ENCODE results near the gene CPSF3. TPM values are rescaled to one million over a fixed set of nuclear protein-coding genes. Genes with fewer than 3 reads are reported as not detected.

The CPSF3 gene
- total RNA-seq, 1 experiment from 2014 or later, result 86.8 TPM

- no peaks in the 10 kb centered on the region for H3K9me3 ChIP-seq (ENCODE audit: low read depth, low read length, poor library complexity, severe bottlenecking)
- ChIA-PET POLR2A (ENCODE audit: low non-redundant PET) (no interaction called here), CTCF (no interaction called here)
- peaks cover 15% of the 10 kb centered on the region for H3K36me3 ChIP-seq (ENCODE audit: insufficient read depth, low read length, poor library complexity, severe bottlenecking)
- TF ChIP-seq, protein P1, sequence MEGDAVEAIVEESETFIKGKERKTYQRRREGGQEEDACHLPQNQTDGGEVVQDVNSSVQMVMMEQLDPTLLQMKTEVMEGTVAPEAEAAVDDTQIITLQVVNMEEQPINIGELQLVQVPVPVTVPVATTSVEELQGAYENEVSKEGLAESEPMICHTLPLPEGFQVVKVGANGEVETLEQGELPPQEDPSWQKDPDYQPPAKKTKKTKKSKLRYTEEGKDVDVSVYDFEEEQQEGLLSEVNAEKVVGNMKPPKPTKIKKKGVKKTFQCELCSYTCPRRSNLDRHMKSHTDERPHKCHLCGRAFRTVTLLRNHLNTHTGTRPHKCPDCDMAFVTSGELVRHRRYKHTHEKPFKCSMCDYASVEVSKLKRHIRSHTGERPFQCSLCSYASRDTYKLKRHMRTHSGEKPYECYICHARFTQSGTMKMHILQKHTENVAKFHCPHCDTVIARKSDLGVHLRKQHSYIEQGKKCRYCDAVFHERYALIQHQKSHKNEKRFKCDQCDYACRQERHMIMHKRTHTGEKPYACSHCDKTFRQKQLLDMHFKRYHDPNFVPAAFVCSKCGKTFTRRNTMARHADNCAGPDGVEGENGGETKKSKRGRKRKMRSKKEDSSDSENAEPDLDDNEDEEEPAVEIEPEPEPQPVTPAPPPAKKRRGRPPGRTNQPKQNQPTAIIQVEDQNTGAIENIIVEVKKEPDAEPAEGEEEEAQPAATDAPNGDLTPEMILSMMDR (conservative IDR thresholded peaks at IDR 0.05; ENCODE audit: low read depth, low read length), result no peak
- TF ChIP-seq EZH2 (IDR thresholded peaks at IDR 0.05; ENCODE audit: borderline replicate concordance, low read depth, low read length, poor library complexity, severe bottlenecking), result no peak
- no TSS peak for BruUV-seq (replicated peaks)
- H3K4me1 ChIP-seq (ENCODE audit: insufficient read depth, low read length, poor library complexity, severe bottlenecking), result peaks cover 32% of the 10 kb centered on the region
- H3K4me3 ChIP-seq (ENCODE audit: low read depth, low read length, poor library complexity, severe bottlenecking), result no peak overlapping the region
- intact Hi-C loops (cut with micrococcal nuclease; ENCODE audit: unreplicated experiment), result no loop called here
- no peak overlapping the region for H3K27ac ChIP-seq (ENCODE audit: low read depth, low read length, poor library complexity, severe bottlenecking)
- no peaks in the 10 kb centered on the region for H3K27me3 ChIP-seq (replicated peaks; ENCODE audit: insufficient read depth, low read depth, low read length, poor library complexity)
- DNase-seq (ENCODE audit: low spot score), result no peak
Observed at GRCh38 chr2:9375857-9376428, 47.5 kb upstream of the CPSF3 start.

DNA sequence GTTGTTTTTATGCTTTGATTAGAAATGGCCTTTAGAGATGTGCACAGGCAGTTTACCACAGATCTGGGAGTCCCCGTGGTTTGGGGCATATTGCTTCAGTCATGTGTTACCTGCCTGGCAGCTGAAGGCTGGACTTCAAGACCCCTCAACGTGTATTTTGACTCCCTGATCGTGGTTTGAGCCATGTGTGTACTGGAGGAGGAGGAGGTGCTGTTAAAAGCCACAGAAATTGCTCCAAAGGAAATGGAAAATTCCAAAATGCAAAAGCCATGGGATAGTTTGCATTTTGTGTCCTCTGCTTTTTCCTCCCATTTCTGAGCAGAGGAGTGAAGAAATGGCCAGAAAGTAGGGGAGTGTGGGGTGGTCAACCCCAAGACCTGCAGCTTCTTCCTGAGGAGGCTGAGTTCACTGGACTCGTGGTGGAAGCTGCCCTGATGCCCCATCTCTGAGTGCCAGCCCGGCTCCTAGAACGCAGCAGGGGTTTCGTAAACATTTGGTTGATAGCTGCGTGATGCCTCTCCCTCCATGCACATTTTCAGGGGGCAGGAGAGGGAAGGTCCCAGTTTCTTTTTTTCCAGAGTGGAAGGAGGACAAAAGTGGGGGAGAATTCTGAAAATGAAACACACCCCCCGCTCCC is 45.9 kb upstream of the CPSF3 start:
- no TSS peak for BruUV-seq (replicated peaks)
- Histone ChIP-seq H3K27me3 (replicated peaks; ENCODE audit: insufficient read depth, low read depth, low read length, poor library complexity) (no peaks in the 10 kb centered on the region), H3K36me3 (ENCODE audit: insufficient read depth, low read length, poor library complexity, severe bottlenecking) (peaks cover 15% of the 10 kb centered on the region), H3K4me3 (ENCODE audit: low read depth, low read length, poor library complexity, severe bottlenecking) (no peak overlapping the region), H3K27ac (ENCODE audit: low read depth, low read length, poor library complexity, severe bottlenecking) (peak overlapping the region; percentile 56), H3K9me3 (ENCODE audit: low read depth, low read length, poor library complexity, severe bottlenecking) (no peaks in the 10 kb centered on the region), H3K4me1 (ENCODE audit: insufficient read depth, low read length, poor library complexity, severe bottlenecking) (peaks cover 42% of the 10 kb centered on the region)
- DNase-seq (ENCODE audit: low spot score), result no peak
- no peak for TF ChIP-seq EZH2 (IDR thresholded peaks at IDR 0.05; ENCODE audit: borderline replicate concordance, low read depth, low read length, poor library complexity, severe bottlenecking)
- TF ChIP-seq, protein P1 (conservative IDR thresholded peaks at IDR 0.05; ENCODE audit: low read depth, low read length), result no peak
- intact Hi-C loops (cut with micrococcal nuclease; ENCODE audit: unreplicated experiment), result no loop called here
- POLR2A ChIA-PET (ENCODE audit: low non-redundant PET), result no interaction called here
- CTCF ChIA-PET, result no interaction called here

GRCh38 chr2:9378433-9379390 is 44.7 kb upstream of the CPSF3 start:
- peaks cover 15% of the 10 kb centered on the region for H3K36me3 ChIP-seq (ENCODE audit: insufficient read depth, low read length, poor library complexity, severe bottlenecking)
- H3K4me1 ChIP-seq (ENCODE audit: insufficient read depth, low read length, poor library complexity, severe bottlenecking), result peaks cover 42% of the 10 kb centered on the region
- ChIA-PET POLR2A (ENCODE audit: low non-redundant PET) (no interaction called here), CTCF (no interaction called here)
- TF ChIP-seq, protein P1 (conservative IDR thresholded peaks at IDR 0.05; ENCODE audit: low read depth, low read length), result no peak
- no peak for TF ChIP-seq EZH2 (IDR thresholded peaks at IDR 0.05; ENCODE audit: borderline replicate concordance, low read depth, low read length, poor library complexity, severe bottlenecking)
- intact Hi-C loops (cut with micrococcal nuclease; ENCODE audit: unreplicated experiment), result no loop called here
- H3K27me3 ChIP-seq (replicated peaks; ENCODE audit: insufficient read depth, low read depth, low read length, poor library complexity), result no peaks in the 10 kb centered on the region
- no peak overlapping the region for H3K4me3 ChIP-seq (ENCODE audit: low read depth, low read length, poor library complexity, severe bottlenecking)
- no TSS peak for BruUV-seq (replicated peaks)
- DNase-seq (ENCODE audit: low spot score), result peak; percentile 79
- H3K9me3 ChIP-seq (ENCODE audit: low read depth, low read length, poor library complexity, severe bottlenecking), result no peaks in the 10 kb centered on the region
- H3K27ac ChIP-seq (ENCODE audit: low read depth, low read length, poor library complexity, severe bottlenecking), result peak overlapping the region; percentile 56
